Pulmonary artery endothelial cell (primary cell): Measurements from ENCODE around the gene EYA4. TPM values are rescaled to one million over a fixed set of nuclear protein-coding genes. Genes with fewer than 3 reads are reported as not detected.

Experiments
- DNase-seq: peaks from one replicate; pipeline ENCODE4 v3.0.0-alpha.2; 2011; ENCODE audit warnings: low read depth, low spot score
- total RNA-seq: library from RNA; depleted of rRNA; stranded (reverse); fragments of >200 nt; gene quantifications from 2 replicates; pipeline ENCODE4 v1.2.3, GENCODE V29; 2014

The EYA4 gene, protein sequence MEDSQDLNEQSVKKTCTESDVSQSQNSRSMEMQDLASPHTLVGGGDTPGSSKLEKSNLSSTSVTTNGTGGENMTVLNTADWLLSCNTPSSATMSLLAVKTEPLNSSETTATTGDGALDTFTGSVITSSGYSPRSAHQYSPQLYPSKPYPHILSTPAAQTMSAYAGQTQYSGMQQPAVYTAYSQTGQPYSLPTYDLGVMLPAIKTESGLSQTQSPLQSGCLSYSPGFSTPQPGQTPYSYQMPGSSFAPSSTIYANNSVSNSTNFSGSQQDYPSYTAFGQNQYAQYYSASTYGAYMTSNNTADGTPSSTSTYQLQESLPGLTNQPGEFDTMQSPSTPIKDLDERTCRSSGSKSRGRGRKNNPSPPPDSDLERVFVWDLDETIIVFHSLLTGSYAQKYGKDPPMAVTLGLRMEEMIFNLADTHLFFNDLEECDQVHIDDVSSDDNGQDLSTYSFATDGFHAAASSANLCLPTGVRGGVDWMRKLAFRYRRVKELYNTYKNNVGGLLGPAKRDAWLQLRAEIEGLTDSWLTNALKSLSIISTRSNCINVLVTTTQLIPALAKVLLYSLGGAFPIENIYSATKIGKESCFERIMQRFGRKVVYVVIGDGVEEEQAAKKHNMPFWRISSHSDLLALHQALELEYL
- total RNA-seq: 0.07 TPM in 1 of 2 replicates, not detected in the other

- no peak for DNase-seq
Observed at GRCh38 chr6:133241086-133241900, at the start of gene EYA4. EYA4 (plus strand) TSS chr6:133241357; CDS start chr6:133274781, 33,424 bp downstream.

DNA sequence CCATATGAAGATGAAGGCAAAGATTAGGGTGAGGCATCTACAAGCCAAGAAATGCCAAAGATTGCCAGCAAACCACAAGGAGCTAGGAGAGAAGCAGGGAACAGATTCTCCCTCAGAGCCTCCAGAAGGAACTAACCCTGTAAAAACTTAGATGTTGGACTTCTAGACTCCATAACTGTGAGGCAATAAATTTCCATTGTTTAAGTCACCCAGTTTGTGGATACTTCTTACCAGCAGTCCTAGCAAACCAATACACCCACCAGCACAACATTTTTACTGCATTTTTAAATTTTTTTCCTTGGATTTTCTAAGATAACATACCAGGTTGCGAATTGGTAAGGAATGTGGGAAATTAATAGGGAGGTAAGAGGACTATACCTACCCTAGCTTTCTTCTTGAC lies 47.8 kb upstream of the EYA4 start:
- DNase-seq: no peak

- DNase-seq: no peak
Observed at GRCh38 chr6:133198725-133199124, 42.4 kb upstream of the EYA4 start.

DNA sequence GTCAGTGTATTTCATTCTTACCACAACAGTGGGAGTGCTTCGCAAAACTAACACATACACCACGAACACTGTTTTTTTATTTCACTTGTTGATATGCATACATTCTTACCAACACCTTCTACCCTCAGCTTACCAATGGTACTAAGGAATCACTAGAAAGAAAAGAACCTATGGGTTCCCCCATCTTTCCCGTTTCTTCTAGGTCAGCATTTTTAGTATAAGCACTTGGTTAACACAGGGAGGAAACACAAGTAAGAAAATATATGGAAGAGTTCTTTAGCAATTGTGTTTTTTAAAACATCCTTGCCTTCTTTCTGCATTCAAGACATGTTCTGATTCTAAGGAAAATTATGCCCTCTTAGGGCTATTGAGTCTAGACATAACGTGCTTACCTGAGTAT lies 39.9 kb upstream of the EYA4 start:
- no peak for DNase-seq

DNA sequence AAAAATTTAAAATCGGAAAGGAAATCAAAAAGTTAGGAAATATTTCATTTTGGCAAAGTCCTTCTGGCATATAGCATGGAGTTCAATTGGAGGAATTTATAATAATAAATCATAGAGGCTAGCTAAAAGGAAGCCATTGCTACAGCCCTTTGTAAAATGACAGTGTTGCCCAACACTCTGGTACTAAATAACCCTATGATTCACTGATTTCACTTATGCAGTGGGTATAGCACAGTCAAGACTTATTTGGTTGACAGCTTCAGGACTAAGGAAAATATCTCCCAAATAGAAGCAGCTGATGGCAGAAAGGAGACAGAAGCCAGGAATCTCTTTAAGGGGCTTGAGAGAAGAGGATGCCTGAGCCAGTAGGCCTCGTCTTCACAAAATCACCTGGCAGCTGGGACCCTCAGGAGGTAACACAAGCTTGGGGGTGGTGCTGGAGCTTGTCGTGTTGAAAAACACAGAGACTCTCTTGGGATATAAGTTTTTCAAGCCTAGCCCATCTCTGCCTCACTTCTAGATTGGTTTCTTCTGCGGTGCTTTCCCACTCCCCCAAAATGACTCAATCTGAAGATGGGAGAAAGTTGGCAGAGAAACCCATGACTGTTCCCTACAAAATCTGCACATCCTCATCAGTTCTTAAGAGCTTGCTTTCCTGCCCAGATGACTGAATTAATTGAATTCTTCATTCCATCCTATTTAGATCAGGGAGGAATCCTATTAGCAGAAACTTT lies 38.4 kb upstream of the EYA4 start:
- DNase-seq: no peak

GRCh38 chr6:133203344-133203697 lies 37.8 kb upstream of the EYA4 start:
- no peak for DNase-seq

GRCh38 chr6:133205304-133205703 lies 35.9 kb upstream of the EYA4 start:
- DNase-seq: no peak

DNA sequence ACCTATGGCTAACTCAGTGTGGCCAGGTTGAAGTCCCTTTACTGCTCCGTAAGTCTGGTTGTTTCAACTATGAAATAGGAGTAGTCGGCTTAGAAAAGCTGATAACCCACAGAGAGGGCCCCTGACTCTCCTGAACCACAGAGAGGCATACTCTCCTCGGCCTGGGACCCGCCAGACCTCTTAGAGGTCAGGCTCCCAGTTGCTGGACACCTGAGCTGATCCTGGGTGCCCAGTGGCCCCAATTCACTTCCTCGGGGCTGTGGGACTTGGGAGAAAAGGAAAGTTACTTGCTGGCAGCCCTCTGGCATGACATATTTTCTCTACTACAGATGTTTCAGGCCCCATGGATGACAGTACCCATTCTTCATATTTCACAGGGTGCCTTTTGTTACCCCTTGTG lies 34.2 kb upstream of the EYA4 start:
- no peak for DNase-seq

DNA sequence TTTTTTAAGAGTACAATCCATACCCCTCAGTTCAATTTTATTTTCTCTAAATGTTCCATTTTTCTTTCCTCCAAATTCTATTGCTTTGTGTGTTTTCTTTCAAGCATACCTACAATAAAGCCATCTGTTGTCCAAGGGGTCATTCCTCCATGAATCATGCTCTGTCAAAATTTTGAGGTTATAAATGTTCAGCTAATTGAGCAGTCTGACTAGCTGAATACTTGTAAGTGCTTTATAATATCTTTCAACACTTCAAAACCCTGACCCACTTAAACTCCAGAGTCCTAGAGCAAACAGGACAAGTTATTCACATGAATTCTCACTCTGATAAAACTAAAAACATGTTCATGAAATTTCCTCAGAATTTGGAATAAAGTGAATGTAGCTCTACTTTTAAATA lies 33.4 kb upstream of the EYA4 start:
- DNase-seq: no peak

DNA sequence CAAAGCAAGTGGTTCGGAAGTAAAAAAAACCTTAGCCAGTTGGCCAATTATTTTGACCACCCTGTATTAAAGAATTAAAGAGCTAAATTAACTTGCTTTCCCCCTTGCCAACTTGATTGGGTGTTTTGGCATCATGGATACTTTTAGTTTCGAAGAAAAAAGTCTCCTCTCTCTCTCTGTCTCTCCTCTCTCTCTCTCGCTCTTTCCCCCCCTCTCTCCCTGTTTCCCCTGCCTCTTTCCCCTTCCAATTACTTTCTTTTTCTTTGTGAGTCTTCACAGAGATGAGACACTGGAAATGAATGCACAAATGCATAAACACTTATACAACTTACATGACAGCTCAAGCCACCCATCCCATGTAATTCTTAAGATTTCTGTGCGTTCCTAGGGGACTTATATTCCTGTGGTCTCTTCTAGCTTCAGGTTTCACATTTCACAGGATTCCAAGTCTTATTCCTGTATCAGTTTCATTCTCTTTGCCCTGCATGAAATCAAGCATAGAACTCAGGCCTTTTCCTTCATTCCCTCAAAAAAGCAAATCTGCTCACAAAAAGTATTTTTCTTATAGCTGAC lies 32.9 kb upstream of the EYA4 start:
- no peak for DNase-seq

DNA sequence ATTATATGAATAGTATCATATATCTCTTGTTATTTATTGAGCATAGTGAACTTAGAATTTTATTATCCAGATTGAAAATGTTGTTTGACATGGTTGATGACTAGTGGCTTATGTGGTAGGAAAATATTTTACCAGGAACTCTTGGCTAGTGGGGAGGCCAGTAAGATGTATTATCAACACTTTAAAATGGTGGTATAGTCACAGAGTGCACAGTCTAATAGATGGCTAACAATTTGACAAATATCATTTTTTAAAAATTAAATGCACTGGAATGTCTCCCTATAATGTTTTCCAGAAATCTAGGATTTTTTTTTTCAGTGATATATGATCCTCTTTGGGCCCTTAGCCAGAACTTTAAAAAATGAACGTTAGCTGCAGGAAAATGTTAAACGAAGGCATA lies 26.9 kb upstream of the EYA4 start:
- no peak for DNase-seq

- DNase-seq: no peak
Observed at GRCh38 chr6:133218852-133219251, 22.3 kb upstream of the EYA4 start.

GRCh38 chr6:133223452-133224029 lies 17.6 kb upstream of the EYA4 start:
- no peak for DNase-seq

GRCh38 chr6:133225560-133225959 lies 15.6 kb upstream of the EYA4 start:
- DNase-seq: no peak

- DNase-seq: no peak
Observed at GRCh38 chr6:133227344-133227743, 13.8 kb upstream of the EYA4 start.

GRCh38 chr6:133230052-133230451 lies 11.1 kb upstream of the EYA4 start:
- no peak for DNase-seq

DNA sequence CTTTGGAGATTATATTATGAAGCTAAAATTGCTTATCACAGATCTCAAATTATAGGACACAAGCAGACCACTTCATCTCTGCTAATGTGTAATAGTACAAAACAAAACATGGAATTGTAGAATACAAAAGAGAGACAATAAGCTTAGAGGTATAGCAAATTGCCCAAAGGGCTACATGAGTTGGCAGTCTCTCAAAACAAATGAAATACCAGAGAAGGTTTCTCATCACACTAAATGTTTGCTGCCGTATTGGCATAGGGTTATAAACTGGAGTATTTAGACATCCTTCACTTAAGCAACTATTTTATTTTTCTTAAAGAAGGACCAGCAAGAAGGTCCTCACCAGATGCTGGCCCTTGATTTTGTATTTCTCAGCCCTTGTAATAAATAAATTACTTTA lies 5.9 kb upstream of the EYA4 start:
- DNase-seq: no peak

- DNase-seq: no peak
Observed at GRCh38 chr6:133236932-133237331, 4.2 kb upstream of the EYA4 start.

DNA sequence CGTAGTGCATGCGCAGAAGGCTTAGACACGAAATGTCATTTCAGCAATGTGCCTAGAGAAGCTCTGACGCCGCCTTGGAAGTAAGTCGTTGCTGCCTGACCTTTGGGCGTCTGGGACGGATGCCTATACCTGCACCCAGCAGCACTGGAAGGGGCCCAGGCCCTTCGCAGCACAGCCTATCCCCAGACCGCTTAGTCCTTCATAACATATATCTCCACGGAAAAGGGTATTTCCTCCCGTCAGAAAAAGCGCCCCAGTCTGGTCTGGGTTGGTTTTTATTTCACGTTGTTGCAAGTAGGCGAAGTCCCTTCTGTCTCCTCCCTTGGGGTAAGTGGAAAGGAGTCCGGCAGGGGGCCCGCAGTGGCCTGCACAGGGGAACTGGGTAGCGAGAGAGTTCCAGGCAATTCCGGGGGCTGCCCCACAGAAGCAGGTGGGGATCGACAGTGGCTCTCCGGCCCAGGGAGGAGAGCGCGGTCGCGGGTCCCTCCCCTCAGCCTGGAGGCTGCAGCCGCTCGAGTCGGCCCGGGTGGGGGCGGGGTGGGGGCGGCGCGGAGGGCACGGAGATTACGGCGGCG lies 559 bp upstream of the EYA4 start:
- DNase-seq: no peak

- DNase-seq: no peak
Observed at GRCh38 chr6:133241901-133242636, 912 bp downstream of the EYA4 start.
